Activated T-cell treated with anti-CD3 and anti-CD28 coated beads for 24 hours (primary cell): Measurements from ENCODE around the gene EZH2.

Experiments used
- DNase-seq: peaks from one replicate; pipeline ENCODE4 v3.0.0-alpha.2; 2020; ENCODE audit warnings: low read depth

The EZH2 gene

GRCh38 chr7:148763622-148764021, 120.5 kb downstream of the EZH2 start:
- DNase-seq, result no peak

GRCh38 chr7:148761499-148762278, 122.4 kb downstream of the EZH2 start:
- DNase-seq, result no peak
